ENCODE measurements around the gene CTNNA3.

GRCh38 chr10:66514666-66515065 lies 1181.3 kb downstream of the CTNNA3 start:
- TF ChIP-seq EP300 (IDR thresholded peaks at IDR 0.05): no peak
- TF ChIP-seq CTCF (IDR thresholded peaks at IDR 0.05): no peak
